Psoas muscle (tissue), 8 donors: ENCODE results near the gene HP. TPM values are rescaled to one million over a fixed set of nuclear protein-coding genes. Genes with fewer than 3 reads are reported as not detected.
"Not testable (repeated sequence)": the region's sequence is repeated elsewhere in the genome, so short reads cannot be mapped to it uniquely, and the experiment has no call there.

Experiments
- ATAC-seq, 4 donors: fragments of 200-7000 bp; cut with Tn5 transposase; one replicate each; pipeline ENCODE4 v1.9.1; 2020; ENCODE audit warnings: moderate library complexity in 3 of 4, mild to moderate bottlenecking in 2 of 4
- DNase-seq, 2 donors: peaks; one replicate each; pipeline ENCODE4 v3.0.0-alpha.2; 2020
- H3K27ac ChIP-seq: fragments of 200-600 bp; one replicate; pipeline ENCODE4 v1.8.0; 2022
- H3K27me3 ChIP-seq, 3 donors: fragments of 200-600 bp in 1 of 3; one replicate each; pipeline versions ENCODE4 v1.6.1 to v1.8.0; 2013 to 2022; ENCODE audit warnings: low read length in 2 of 3, mild to moderate bottlenecking in 2 of 3, moderate library complexity in 1 of 3; ENCODE audit not compliant: insufficient read depth in 3 of 3
- H3K36me3 ChIP-seq, 2 donors: fragments of 200-600 bp in 1 of 2; one replicate each; pipeline versions ENCODE4 v1.6.1 to v1.8.0; 2013 to 2022; ENCODE audit warnings: low read depth in 1 of 2, mild to moderate bottlenecking in 1 of 2, moderate library complexity in 1 of 2; ENCODE audit not compliant: insufficient read depth in 1 of 2
- H3K4me1 ChIP-seq: fragments of 200-600 bp; one replicate; pipeline ENCODE4 v1.8.0; 2022
- H3K4me3 ChIP-seq: fragments of 200-600 bp; one replicate; pipeline ENCODE4 v1.8.0; 2022; ENCODE audit warnings: mild to moderate bottlenecking
- H3K9me3 ChIP-seq: fragments of 200-600 bp; one replicate; pipeline ENCODE4 v1.8.0; 2022
- WGBS, 3 donors: extraction: QIAGEN DNeasy Blood & Tissue Kit; methylation state at CpG; one replicate each; pipeline versions ENCODE4 v1.1.6 to v1.1.7; 2013; 5-methylcytosine and 5-hydroxymethylcytosine counted together
- intact Hi-C, 2 donors: fragments of 100-400 bp; cut with DNase I; formaldehyde crosslinking; loops; one replicate each; pipeline versions ENCODE4 v1.11.0 to v1.14.2; 2022
- long read RNA-seq, 2 donors: library from polyadenylated mRNA; unstranded; transcript quantifications; one replicate each; pipeline ENCODE4 v2.0.0, GENCODE V29; 2021
- polyA plus RNA-seq, 3 donors: library from polyadenylated mRNA; stranded (reverse); fragments of 200-250 nt; gene quantifications; one replicate each; pipeline ENCODE4 v1.2.3, GENCODE V29; 2013
- total RNA-seq, 4 donors: library from RNA; stranded (reverse); fragmentation: NEBNext Ultra II Directional in 2 of 4; extraction: Animal tissue kit (Norgen Biotek cat#: 25700) in 2 of 4; gene quantifications; one replicate each; pipeline versions ENCODE4 v1.2.1 to v1.2.4, GENCODE V29; 2021 to 2023
- TF ChIP-seq, protein P1 (sequence below): fragments of 200-600 bp; IDR thresholded peaks from one replicate; pipeline ENCODE4 v1.8.0; 2022; ENCODE audit warnings: antibody characterized with exemption
- donor health status: healthy with polysubstance abuse.
- donor health status: DM: no; HTN: no; CAD: no; lungs with moderate emphysema.
- donor health status: Bipolar disorder and iron deficiency.
- donor health status: healthy.
- donor health status: DM: yes; HTN: yes; CAD: no.
- donor health status: DM: no; HTN: no; CAD: no.
- donor health status: DM: no; HTN: no; CAD: no.
- donor health status: DM: yes; HTN: yes; CAD: no.

HP gene, protein sequence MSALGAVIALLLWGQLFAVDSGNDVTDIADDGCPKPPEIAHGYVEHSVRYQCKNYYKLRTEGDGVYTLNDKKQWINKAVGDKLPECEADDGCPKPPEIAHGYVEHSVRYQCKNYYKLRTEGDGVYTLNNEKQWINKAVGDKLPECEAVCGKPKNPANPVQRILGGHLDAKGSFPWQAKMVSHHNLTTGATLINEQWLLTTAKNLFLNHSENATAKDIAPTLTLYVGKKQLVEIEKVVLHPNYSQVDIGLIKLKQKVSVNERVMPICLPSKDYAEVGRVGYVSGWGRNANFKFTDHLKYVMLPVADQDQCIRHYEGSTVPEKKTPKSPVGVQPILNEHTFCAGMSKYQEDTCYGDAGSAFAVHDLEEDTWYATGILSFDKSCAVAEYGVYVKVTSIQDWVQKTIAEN
- total RNA-seq (10 to 100 TPM in 2 of 4 donors, 1 to 10 TPM in 2; 2.6 to 17.3 (median 7.2) TPM), polyA plus RNA-seq (10 to 100 TPM in 1 of 3 donors, 1 to 10 TPM in 2; 2.3 to 13.0 (median 9.3) TPM)
- long read RNA-seq, donor 1, partial matches to known transcripts: 3 of 4 reads
- long read RNA-seq, donor 1, other reads (novel, unspliced or antisense): 0 of 4 reads
- long read RNA-seq, donor 2, partial matches to known transcripts: 0 of 1 reads
- long read RNA-seq, donor 2, other reads (novel, unspliced or antisense): 0 of 1 reads

DNA sequence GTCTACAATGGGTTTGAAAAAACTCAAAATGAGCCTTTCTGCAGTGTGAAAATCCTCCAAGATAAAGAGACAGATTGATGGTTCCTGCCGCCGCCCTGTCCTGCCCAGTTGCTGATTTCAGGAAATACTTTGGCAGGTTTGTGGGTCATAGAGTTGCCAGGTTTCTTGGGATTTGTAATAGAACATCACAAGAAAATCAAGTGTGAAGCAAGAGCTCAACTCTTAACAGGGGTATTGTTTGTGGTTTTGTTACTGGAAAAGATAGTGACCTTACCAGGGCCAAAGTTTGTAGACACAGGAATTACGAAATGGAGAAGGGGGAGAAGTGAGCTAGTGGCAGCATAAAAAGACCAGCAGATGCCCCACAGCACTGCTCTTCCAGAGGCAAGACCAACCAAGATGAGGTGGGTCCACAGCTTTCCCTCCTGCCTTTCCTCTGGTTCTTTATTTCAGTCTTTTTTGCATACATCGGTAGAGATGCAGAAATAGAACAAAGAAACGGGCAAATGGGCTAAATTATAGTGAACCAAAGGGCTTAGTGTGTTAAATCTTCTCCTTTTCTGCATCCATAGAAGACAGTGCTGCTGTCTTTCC lies at the start of gene HP:
HP (plus strand) TSS at position 252 of the 594 bp plus-strand sequence; CDS start at position 400, 148 bp downstream.
- H3K36me3 ChIP-seq, DNase-seq, H3K27ac ChIP-seq, ATAC-seq, H3K9me3 ChIP-seq, intact Hi-C loops, H3K4me3 ChIP-seq, H3K27me3 ChIP-seq: not testable (repeated sequence)
- 71 to 83% (median 82%) methylated on average over 5 of the region's 5 CpGs for WGBS, 3 donors
- H3K4me1 ChIP-seq: peaks cover 27% of the 10 kb centered on the region

DNA sequence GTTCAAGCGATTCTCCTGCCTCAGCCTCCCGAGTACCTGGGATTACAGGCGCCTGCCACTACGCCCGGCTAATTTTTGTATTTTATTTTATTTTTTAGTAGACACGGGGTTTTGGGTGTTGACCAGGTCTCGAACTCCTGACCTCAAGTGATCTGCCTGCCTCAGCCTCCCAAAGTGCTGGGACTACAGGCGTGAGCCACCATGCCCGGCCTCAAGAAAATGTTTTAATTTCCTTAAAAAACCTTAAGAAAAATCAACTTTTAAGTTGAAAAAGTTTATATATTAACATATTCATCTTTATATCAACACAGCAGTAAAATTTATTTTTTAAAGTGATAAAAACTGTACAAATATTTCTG lies 46.3 kb upstream of the HP start:
- not testable (repeated sequence) for H3K4me1 ChIP-seq, ATAC-seq, H3K27me3 ChIP-seq, DNase-seq, H3K9me3 ChIP-seq
- peak overlapping the region; percentile 99 for H3K4me3 ChIP-seq
- peak overlapping the region; percentile 54 for H3K27ac ChIP-seq
- intact Hi-C loops: loop anchor here (2.0 to 5.0 kb wide), 2 partner anchors 85 to 111 kb away; partner anchors contain the start of genes DHX38 (in 1 of the 2), IST1 (in 1 of the 2) and TXNL4B (in 1 of the 2)
- WGBS, 3 donors: 74 to 84% (median 78%) methylated on average over 9 of the region's 9 CpGs
- peaks cover 0 to 12% of the 10 kb centered on the region in 2 donors for H3K36me3 ChIP-seq

DNA sequence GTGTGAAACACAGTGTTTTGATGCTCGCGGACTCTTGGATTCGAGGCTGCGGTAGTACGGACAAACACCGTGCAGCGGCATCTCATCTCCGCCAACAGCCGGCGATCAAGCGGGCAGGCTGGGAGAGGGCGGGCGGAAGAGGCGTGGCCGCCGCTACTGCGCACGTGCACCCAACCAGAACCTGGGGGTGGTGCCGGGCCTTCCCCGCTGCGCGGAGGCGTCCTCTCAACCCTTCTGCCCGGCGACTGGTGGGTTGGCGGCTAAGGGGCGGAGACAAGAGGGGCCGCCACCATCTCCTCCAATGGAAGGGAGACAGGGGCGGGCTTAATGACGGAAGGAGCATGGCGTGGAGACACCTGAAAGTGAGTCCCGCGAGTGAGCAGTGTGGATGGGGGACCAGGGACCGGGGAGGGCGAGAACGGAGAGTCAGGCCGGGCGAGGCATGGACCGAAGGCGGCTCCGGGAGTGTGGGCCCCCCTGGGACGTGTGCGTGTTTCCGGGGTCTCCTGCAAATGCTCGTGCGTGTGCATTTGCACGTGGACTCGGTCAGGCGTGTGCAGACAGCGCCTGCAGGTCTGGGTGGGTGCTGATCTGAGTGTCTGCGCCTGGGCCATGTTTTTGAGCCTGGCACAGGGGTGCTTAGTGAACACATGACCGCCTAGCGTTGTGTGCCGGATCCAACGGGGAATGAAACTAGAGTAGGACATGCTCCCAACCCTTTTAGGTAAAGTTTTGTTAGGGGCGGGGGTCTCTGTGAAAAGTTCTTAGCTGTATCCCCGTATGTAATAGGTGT lies 45.7 kb upstream of the HP start, which contains the start of gene DHODH:
DHODH (plus strand) TSS at position 321 of the 793 bp plus-strand sequence; CDS start at position 342, 21 bp downstream.
- TF ChIP-seq, protein P1, sequence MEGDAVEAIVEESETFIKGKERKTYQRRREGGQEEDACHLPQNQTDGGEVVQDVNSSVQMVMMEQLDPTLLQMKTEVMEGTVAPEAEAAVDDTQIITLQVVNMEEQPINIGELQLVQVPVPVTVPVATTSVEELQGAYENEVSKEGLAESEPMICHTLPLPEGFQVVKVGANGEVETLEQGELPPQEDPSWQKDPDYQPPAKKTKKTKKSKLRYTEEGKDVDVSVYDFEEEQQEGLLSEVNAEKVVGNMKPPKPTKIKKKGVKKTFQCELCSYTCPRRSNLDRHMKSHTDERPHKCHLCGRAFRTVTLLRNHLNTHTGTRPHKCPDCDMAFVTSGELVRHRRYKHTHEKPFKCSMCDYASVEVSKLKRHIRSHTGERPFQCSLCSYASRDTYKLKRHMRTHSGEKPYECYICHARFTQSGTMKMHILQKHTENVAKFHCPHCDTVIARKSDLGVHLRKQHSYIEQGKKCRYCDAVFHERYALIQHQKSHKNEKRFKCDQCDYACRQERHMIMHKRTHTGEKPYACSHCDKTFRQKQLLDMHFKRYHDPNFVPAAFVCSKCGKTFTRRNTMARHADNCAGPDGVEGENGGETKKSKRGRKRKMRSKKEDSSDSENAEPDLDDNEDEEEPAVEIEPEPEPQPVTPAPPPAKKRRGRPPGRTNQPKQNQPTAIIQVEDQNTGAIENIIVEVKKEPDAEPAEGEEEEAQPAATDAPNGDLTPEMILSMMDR: no peak
- no peaks in the 10 kb centered on the region for H3K27me3 ChIP-seq
- intact Hi-C loops: loop anchor here (2.0 to 5.0 kb wide), 2 partner anchors 84 to 111 kb away; partner anchors contain the start of genes DHX38 (in 1 of the 2), IST1 (in 1 of the 2) and TXNL4B (in 1 of the 2)

DNA sequence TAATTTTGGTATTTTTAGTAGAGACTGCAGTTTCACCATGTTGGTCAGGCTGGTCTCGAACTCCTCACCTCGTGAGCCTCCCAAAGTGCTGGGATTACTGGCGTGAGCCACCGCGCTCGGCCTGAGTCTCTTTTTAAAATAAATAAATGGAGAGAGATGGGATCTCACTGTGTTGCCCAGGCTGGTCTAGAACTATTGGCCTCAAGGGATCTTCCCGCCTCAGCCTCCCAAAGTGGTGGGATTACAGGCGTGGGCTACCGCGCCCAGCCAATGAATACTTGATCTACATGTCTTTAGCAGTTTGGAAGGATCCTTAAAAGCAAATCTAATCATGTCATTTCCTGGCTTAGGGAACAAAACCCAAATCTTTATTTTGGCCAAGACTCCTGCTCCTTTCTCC lies 44.5 kb upstream of the HP start:
- H3K9me3 ChIP-seq: no peaks in the 10 kb centered on the region
- TF ChIP-seq, protein P1: no peak
- DNase-seq (no peak), ATAC-seq (no peak)
- no peak overlapping the region for H3K27ac ChIP-seq
- peaks cover 0 to 12% of the 10 kb centered on the region in 2 donors for H3K36me3 ChIP-seq
- intact Hi-C loops: loop anchor here (2.0 to 5.0 kb wide), 3 partner anchors 83 to 112 kb away; partner anchors contain the start of genes DHX38 (in 2 of the 2), TXNL4B (in 2 of the 2) and IST1 (in 1 of the 2)
- H3K27me3 ChIP-seq: no peaks in the 10 kb centered on the region
- WGBS, 3 donors: 96 to 98% (median 97%) methylated on average over 10 of the region's 10 CpGs
- peaks cover 14% of the 10 kb centered on the region for H3K4me1 ChIP-seq
- H3K4me3 ChIP-seq: no peak overlapping the region

More for the DNA sequence above, 45.7 kb upstream of the HP start, which contains the start of gene DHODH:
- Histone ChIP-seq H3K9me3 (no peaks in the 10 kb centered on the region), H3K4me1 (peaks cover 6% of the 10 kb centered on the region), H3K27ac (peak within 1 kb of the TSS; percentile 93), H3K36me3 (peaks cover 0 to 12% of the 10 kb centered on the region in 2 donors), H3K4me3 (peak within 1 kb of the TSS; percentile 99)
- ATAC-seq (peak; percentile 99 to 100 (median 99)), DNase-seq (peak; percentile 99)
- WGBS, 3 donors: 0% methylated on average over 52 to 57 of the region's 57 CpGs

- H3K4me1 ChIP-seq: peaks cover 18% of the 10 kb centered on the region
- TF ChIP-seq, protein P1: no peak
- DNase-seq (no peak), ATAC-seq (no peak)
- no peaks in the 10 kb centered on the region for H3K9me3 ChIP-seq
- H3K4me3 ChIP-seq: no peak overlapping the region
- peak overlapping the region; percentile 38 for H3K27ac ChIP-seq
- H3K27me3 ChIP-seq: no peaks in the 10 kb centered on the region
- intact Hi-C loops: loop anchor here in 1 of 2 donors (5.0 kb wide), 1 partner anchor 80 kb away; the partner anchor contains the start of genes DHX38 and TXNL4B
- WGBS, 3 donors: 68 to 71% (median 69%) methylated on average over 9 of the region's 9 CpGs
- peaks cover 0 to 35% of the 10 kb centered on the region in 2 donors for H3K36me3 ChIP-seq
Observed at GRCh38 chr16:72012607-72013006, 41.7 kb upstream of the HP start.
